GM23248 (cell line): ENCODE results near the gene RIC8A.

Experiments used
- EZH2 ChIP-seq: fragments of 200-600 bp; sonication (generic); IDR thresholded peaks from 2 replicates; pipeline ENCODE4 v1.6.1; 2018; ENCODE audit warnings: antibody characterized with exemption, mild to moderate bottlenecking; ENCODE audit not compliant: insufficient read depth, poor library complexity, severe bottlenecking
- EZH2phosphoT487 ChIP-seq: fragments of 200-600 bp; sonication (generic); IDR thresholded peaks from 2 replicates; pipeline ENCODE4 v1.6.1; 2018; ENCODE audit warnings: antibody characterized with exemption, moderate library complexity, mild to moderate bottlenecking, low read depth; ENCODE audit not compliant: insufficient read depth

DNA sequence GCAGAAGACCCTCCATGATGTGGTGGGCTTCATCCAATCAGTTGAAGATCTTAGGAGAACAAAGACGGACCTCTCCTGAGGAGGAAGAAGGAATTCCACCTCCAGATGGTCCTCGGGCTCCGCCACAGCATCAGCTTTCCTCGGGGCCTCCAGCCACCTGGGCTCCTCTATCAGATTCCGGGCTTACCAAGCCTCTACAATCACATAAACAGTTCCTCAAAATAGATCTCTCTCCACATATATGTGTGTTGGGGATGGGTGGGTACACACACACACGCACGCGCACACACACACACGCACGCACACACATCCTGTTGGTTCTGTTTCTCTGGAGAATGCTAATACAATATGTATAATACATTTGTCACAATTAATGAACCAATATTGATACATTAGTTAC, 51.9 kb downstream of the RIC8A start:
- no peak for TF ChIP-seq EZH2
- no peak for TF ChIP-seq EZH2phosphoT487
